ENCODE results near the gene FARSB. TPM values are rescaled to one million over a fixed set of nuclear protein-coding genes. Genes with fewer than 3 reads are reported as not detected.
"Not testable (repeated sequence)": the region's sequence is repeated elsewhere in the genome, so short reads cannot be mapped to it uniquely, and the experiment has no call there.

The FARSB gene
- polyA plus RNA-seq, 1 experiment, result 32.6 TPM

DNA sequence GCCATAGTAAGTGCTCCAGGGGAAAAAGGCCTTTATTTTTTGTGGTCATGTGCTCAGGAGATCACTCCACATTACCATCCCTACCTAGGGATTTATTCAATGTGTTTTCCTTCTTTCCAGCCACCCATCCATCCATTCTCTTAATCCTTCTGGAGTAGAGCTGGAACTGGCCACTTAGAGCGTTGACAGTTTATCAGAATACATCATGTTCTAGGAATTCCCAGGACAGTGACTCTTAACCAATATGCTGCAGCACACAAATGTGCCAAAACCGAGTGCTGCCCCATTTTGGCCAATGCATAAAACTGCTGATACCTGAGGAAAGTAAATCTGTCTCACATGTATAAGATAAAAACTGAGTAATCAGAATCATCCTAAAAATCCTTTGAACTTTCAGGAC, 63.7 kb downstream of the FARSB start:
- DNase-seq (ENCODE audit: low read depth, low spot score), result no peak
- POLR2A ChIA-PET, result no interaction called here
- Histone ChIP-seq H3K9me3 (ENCODE audit: control insufficient read depth, insufficient read depth, low read length) (no peaks in the 10 kb centered on the region), H3K27me3 (ENCODE audit: control insufficient read depth, insufficient read depth, low read length) (no peaks in the 10 kb centered on the region), H3K4me3 (ENCODE audit: low read depth, low read length) (no peak overlapping the region), H3K27ac (ENCODE audit: low read depth, low read length) (no peak overlapping the region)
- CTCF ChIA-PET, result interaction anchor here (0.6 to 2.2 kb wide), 2 partner anchors 70 to 567 kb away, joined by 3 to 7 read pairs; no protein-coding TSS in a partner anchor
- TF ChIP-seq CTCF (IDR thresholded peaks at IDR 0.05; ENCODE audit: low read depth, low read length), result no peak

GRCh38 chr2:222591661-222592060, 64.2 kb downstream of the FARSB start:
- Histone ChIP-seq H3K27me3 (ENCODE audit: control insufficient read depth, insufficient read depth, low read length) (no peaks in the 10 kb centered on the region), H3K9me3 (ENCODE audit: control insufficient read depth, insufficient read depth, low read length) (no peaks in the 10 kb centered on the region), H3K4me3 (ENCODE audit: low read depth, low read length) (no peak overlapping the region), H3K27ac (ENCODE audit: low read depth, low read length) (no peak overlapping the region)
- ChIA-PET CTCF (no interaction called here), POLR2A (no interaction called here)
- no peak for TF ChIP-seq CTCF (IDR thresholded peaks at IDR 0.05; ENCODE audit: low read depth, low read length)
- no peak for DNase-seq (ENCODE audit: low read depth, low spot score)

- H3K4me3 ChIP-seq (ENCODE audit: low read depth, low read length), result not testable (repeated sequence)
- CTCF ChIA-PET, result interaction anchor here (1.5 kb wide), 1 partner anchor 527 kb away, joined by 3 read pairs; no protein-coding TSS in a partner anchor
Measured at GRCh38 chr2:222584589-222584988, 71.3 kb downstream of the FARSB start.

GRCh38 chr2:222582928-222583327, 73.0 kb downstream of the FARSB start:
- DNase-seq (ENCODE audit: low read depth, low spot score), result no peak
- H3K27me3 ChIP-seq (ENCODE audit: control insufficient read depth, insufficient read depth, low read length), result no peaks in the 10 kb centered on the region
- TF ChIP-seq CTCF (IDR thresholded peaks at IDR 0.05; ENCODE audit: low read depth, low read length), result 0 out of 2 replicates have a peak, but pooled peaks have one; percentile 26
- H3K4me3 ChIP-seq (ENCODE audit: low read depth, low read length), result no peak overlapping the region
- ChIA-PET POLR2A (no interaction called here), CTCF (interaction anchor here (1.0 to 1.5 kb wide), 3 partner anchors 11 to 525 kb away, joined by 3 to 6 read pairs (median 3); no protein-coding TSS in a partner anchor)
- peaks cover 4% of the 10 kb centered on the region; the same call in 1 of the 2 replicates for H3K9me3 ChIP-seq (ENCODE audit: control insufficient read depth, insufficient read depth, low read length)
- H3K27ac ChIP-seq (ENCODE audit: low read depth, low read length), result no peak overlapping the region

More at GRCh38 chr2:222584589-222584988, 71.3 kb downstream of the FARSB start:
- DNase-seq (ENCODE audit: low read depth, low spot score); H3K27ac ChIP-seq (ENCODE audit: low read depth, low read length); H3K27me3 ChIP-seq (ENCODE audit: control insufficient read depth, insufficient read depth, low read length); POLR2A ChIA-PET; H3K9me3 ChIP-seq (ENCODE audit: control insufficient read depth, insufficient read depth, low read length): not testable (repeated sequence)

- H3K9me3 ChIP-seq (ENCODE audit: control insufficient read depth, insufficient read depth, low read length), result no peaks in the 10 kb centered on the region
- ChIA-PET CTCF (interaction anchor here (2.6 kb wide), 1 partner anchor 16 kb away, joined by 10 read pairs; no protein-coding TSS in a partner anchor), POLR2A (no interaction called here)
- H3K27me3 ChIP-seq (ENCODE audit: control insufficient read depth, insufficient read depth, low read length), result no peaks in the 10 kb centered on the region
- H3K4me3 ChIP-seq (ENCODE audit: low read depth, low read length), result no peak overlapping the region
- no peak for TF ChIP-seq CTCF (IDR thresholded peaks at IDR 0.05; ENCODE audit: low read depth, low read length)
- no peak overlapping the region for H3K27ac ChIP-seq (ENCODE audit: low read depth, low read length)
- DNase-seq (ENCODE audit: low read depth, low spot score), result no peak
Measured at GRCh38 chr2:222577341-222577740, 78.6 kb downstream of the FARSB start.

Data from AG04450 (cell line).